ENCODE results near the gene TMEM53. TPM values are rescaled to one million over a fixed set of nuclear protein-coding genes. Genes with fewer than 3 reads are reported as not detected.
A peak's percentile ranks its signal among the peaks of the same experiment; 100 is the strongest.

Gene TMEM53
- total and polyA plus RNA-seq, 8 donors: 2.6 to 10.4 (median 4.5) TPM

- no peaks in the 10 kb centered on the region for H3K4me1 ChIP-seq
- H3K4me3 ChIP-seq: no peak overlapping the region
- ATAC-seq (peak in 2 of 4 donors; percentile 3 to 29), DNase-seq (peak in 2 of 6 donors; percentile 15 to 45), FAIRE-seq (no peak)
- 85 to 91% methylated on average over 18 of the region's 18 CpGs for WGBS, 2 donors
- intact Hi-C loops (cut with DNase I): no loop called here
- TF ChIP-seq CTCF (IDR thresholded peaks at IDR 0.05): no peak
- no peak overlapping the region for H3K27ac ChIP-seq
- no peaks in the 10 kb centered on the region for H3K27me3 ChIP-seq
- peaks cover 0 to 40% (median 14%) of the 10 kb centered on the region in 3 donors for H3K36me3 ChIP-seq
- no peaks in the 10 kb centered on the region for H3K9me3 ChIP-seq
Observed at GRCh38 chr1:44645476-44646244, 28.6 kb downstream of the TMEM53 start.

- Histone ChIP-seq H3K27me3 (no peaks in the 10 kb centered on the region), H3K9me3 (no peaks in the 10 kb centered on the region), H3K36me3 (peaks cover 0 to 39% (median 17%) of the 10 kb centered on the region in 3 donors), H3K4me1 (no peaks in the 10 kb centered on the region), H3K4me3 (no peak overlapping the region), H3K27ac (no peak overlapping the region)
- intact Hi-C loops (cut with DNase I): no loop called here
- 92 to 96% methylated on average over 7 of the region's 7 CpGs for WGBS, 2 donors
- ATAC-seq (no peak), DNase-seq (peak in 1 of 6 donors; percentile 34), FAIRE-seq (no peak)
- TF ChIP-seq CTCF (IDR thresholded peaks at IDR 0.05): no peak
Observed at GRCh38 chr1:44644806-44645205, 29.5 kb downstream of the TMEM53 start.

DNA sequence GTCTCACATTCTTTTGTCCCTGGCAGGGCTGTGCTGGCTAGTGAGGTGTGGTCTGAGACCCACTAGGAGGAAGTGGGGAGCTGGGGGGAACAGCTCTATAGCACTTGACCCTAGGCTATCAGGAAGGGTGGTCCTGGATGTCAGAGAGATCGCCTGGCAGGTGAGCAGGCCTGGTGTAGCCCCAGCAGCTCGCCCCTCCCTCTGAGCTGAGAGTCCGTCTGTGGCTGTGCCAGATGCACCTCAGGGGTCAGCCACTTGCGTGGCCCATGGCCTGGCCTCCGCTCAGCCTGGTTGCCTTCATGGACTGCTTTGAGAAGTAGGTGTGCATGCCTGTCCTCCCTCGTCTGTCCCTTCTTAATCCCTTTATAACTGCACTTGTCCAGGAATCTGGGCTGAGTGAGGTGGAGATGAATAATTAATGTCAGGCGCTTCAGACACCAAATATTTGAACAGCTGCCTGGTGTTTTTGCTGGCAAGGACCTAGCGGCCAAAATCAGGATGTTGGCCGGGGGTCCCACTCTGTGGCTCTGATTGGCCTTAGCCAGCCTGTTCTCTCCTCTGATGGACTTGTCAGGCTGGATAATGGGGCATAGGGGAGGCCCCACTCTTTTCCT is 30.5 kb downstream of the TMEM53 start:
- DNase-seq: peak in 1 of 6 donors; percentile 48
- Histone ChIP-seq H3K27me3 (no peaks in the 10 kb centered on the region), H3K4me3 (no peak overlapping the region), H3K36me3 (peaks cover 0 to 43% (median 17%) of the 10 kb centered on the region in 3 donors), H3K9me3 (no peaks in the 10 kb centered on the region), H3K4me1 (no peaks in the 10 kb centered on the region), H3K27ac (no peak overlapping the region)
- FAIRE-seq: no peak
- intact Hi-C loops (cut with DNase I): no loop called here
- ATAC-seq: peak in 1 of 4 donors; percentile 18
- TF ChIP-seq CTCF (IDR thresholded peaks at IDR 0.05): no peak
- 57 to 58% methylated on average over 9 of the region's 9 CpGs for WGBS, 2 donors

DNA sequence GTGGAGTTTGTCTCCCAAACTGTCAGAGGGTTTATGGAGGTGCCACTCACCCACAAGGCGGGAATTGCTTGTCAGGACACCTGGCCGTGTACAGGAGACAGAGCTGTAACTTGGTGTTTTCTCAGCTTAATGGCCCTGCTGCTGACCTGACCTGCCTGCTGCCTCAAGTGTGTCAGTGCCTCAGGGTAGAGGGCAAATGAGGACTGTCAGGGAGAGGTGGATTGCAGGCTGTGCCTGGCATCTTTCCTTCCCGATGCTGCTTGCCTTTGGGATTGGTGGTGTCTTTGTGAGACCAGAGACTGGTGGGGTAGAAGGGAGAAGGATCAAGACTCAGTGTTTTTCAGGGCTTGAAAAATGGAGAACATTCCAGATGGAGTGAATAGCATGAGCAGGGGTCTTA is 31.4 kb downstream of the TMEM53 start:
- WGBS, 2 donors: 67 to 80% methylated on average over 3 of the region's 3 CpGs
- ATAC-seq (no peak), DNase-seq (no peak), FAIRE-seq (no peak)
- no peak for TF ChIP-seq CTCF (IDR thresholded peaks at IDR 0.05)
- Histone ChIP-seq H3K4me3 (no peak overlapping the region), H3K9me3 (no peaks in the 10 kb centered on the region), H3K4me1 (no peaks in the 10 kb centered on the region), H3K27me3 (no peaks in the 10 kb centered on the region), H3K27ac (no peak overlapping the region), H3K36me3 (peaks cover 0 to 52% (median 17%) of the 10 kb centered on the region in 3 donors)
- intact Hi-C loops (cut with DNase I): no loop called here

- no peak overlapping the region for H3K27ac ChIP-seq
- intact Hi-C loops (cut with DNase I): no loop called here
- DNase-seq (peak in 1 of 6 donors; percentile 20), ATAC-seq (no peak), FAIRE-seq (no peak)
- peaks cover 0 to 59% (median 17%) of the 10 kb centered on the region in 3 donors for H3K36me3 ChIP-seq
- H3K4me1 ChIP-seq: no peaks in the 10 kb centered on the region
- H3K9me3 ChIP-seq: no peaks in the 10 kb centered on the region
- whole genome bisulfite sequencing, 2 donors: 95 to 96% methylated on average over 2 of the region's 2 CpGs
- no peak for TF ChIP-seq CTCF (IDR thresholded peaks at IDR 0.05)
- H3K4me3 ChIP-seq: no peak overlapping the region
- no peaks in the 10 kb centered on the region for H3K27me3 ChIP-seq
Observed at GRCh38 chr1:44642255-44642654, 32.0 kb downstream of the TMEM53 start.
